SK-N-SH treated with all-trans-retinoic acid at 6 μM for 48 hours (cell line): ENCODE data around the gene RGS12.

Experiments used
- ATAC-seq: fragments of 200-7000 bp; cut with Tn5 transposase; 3 replicates; pipeline ENCODE4 v1.9.1; 2020; ENCODE audit warnings: mild to moderate bottlenecking, moderate library complexity
- ARNTL ChIP-seq: fragments of 450-650 bp; formaldehyde crosslinking; IDR thresholded peaks from 2 replicates; pipeline ENCODE4 v1.5.0; 2020; ENCODE audit warnings: low read depth, mild to moderate bottlenecking, moderate library complexity, borderline replicate concordance
- BACH2 ChIP-seq: fragments of 250-450 bp; sonication (Bioruptor Pico); IDR thresholded peaks from 2 replicates; pipeline ENCODE4 v1.9.0; 2021; ENCODE audit warnings: mild to moderate bottlenecking, borderline replicate concordance
- CREB5 ChIP-seq: fragments of 250-450 bp; sonication (Bioruptor Pico); IDR thresholded peaks from 2 replicates; pipeline ENCODE4 v1.5.1; 2020; ENCODE audit warnings: low read depth, mild to moderate bottlenecking, moderate library complexity
- CSRNP3 ChIP-seq: fragments of 250-450 bp; sonication (Bioruptor Pico); IDR thresholded peaks from 2 replicates; pipeline ENCODE4 v1.5.1; 2021; ENCODE audit warnings: mild to moderate bottlenecking, moderate library complexity
- ESRRG ChIP-seq: fragments of 250-450 bp; sonication (Bioruptor Pico); IDR thresholded peaks from 2 replicates; pipeline ENCODE4 v1.6.1; 2021; ENCODE audit warnings: mild to moderate bottlenecking
- GLIS3 ChIP-seq: fragments of 250-450 bp; sonication (Bioruptor Pico); IDR thresholded peaks from 2 replicates; pipeline ENCODE4 v1.5.0; 2020; ENCODE audit warnings: mild to moderate bottlenecking, moderate library complexity
- ISL1 ChIP-seq: fragments of 250-450 bp; sonication (Bioruptor Pico); IDR thresholded peaks from 2 replicates; pipeline ENCODE4 v2.1.2; 2022; ENCODE audit warnings: mild to moderate bottlenecking, moderate library complexity
- OSR1 ChIP-seq: fragments of 250-450 bp; sonication (Bioruptor Pico); IDR thresholded peaks from 2 replicates; pipeline ENCODE4 v1.8.0; 2022; ENCODE audit warnings: moderate library complexity, mild to moderate bottlenecking, inconsistent platforms
- PATZ1 ChIP-seq: fragments of 250-450 bp; sonication (Bioruptor Pico); IDR thresholded peaks from 2 replicates; pipeline ENCODE4 v1.8.0; 2020; ENCODE audit warnings: mild to moderate bottlenecking, moderate library complexity, borderline replicate concordance
- POU6F1 ChIP-seq: fragments of 250-450 bp; sonication (Bioruptor Pico); IDR thresholded peaks from 2 replicates; pipeline ENCODE4 v1.8.0; 2021; ENCODE audit warnings: low read depth, mild to moderate bottlenecking, moderate library complexity, borderline replicate concordance
- PPARA ChIP-seq: fragments of 250-450 bp; sonication (Bioruptor Pico); IDR thresholded peaks from 2 replicates; pipeline ENCODE4 v1.5.0; 2020; ENCODE audit warnings: mild to moderate bottlenecking, borderline replicate concordance
- RARB ChIP-seq: fragments of 250-450 bp; sonication (Bioruptor Pico); IDR thresholded peaks from 2 replicates; pipeline ENCODE4 v1.8.0; 2021; ENCODE audit warnings: mild to moderate bottlenecking, moderate library complexity
- SNAI2 ChIP-seq: fragments of 250-450 bp; sonication (Bioruptor Pico); IDR thresholded peaks from 2 replicates; pipeline ENCODE4 v1.5.0; 2020; ENCODE audit warnings: mild to moderate bottlenecking, moderate library complexity
- TCF4 ChIP-seq: fragments of 250-450 bp; sonication (Bioruptor Pico); IDR thresholded peaks from 2 replicates; pipeline ENCODE4 v1.8.0; 2021; ENCODE audit warnings: mild to moderate bottlenecking, moderate library complexity, borderline replicate concordance
- TOX ChIP-seq: fragments of 250-450 bp; sonication (Bioruptor Pico); IDR thresholded peaks from 2 replicates; pipeline ENCODE4 v1.8.0; 2021; ENCODE audit warnings: mild to moderate bottlenecking, moderate library complexity, borderline replicate concordance
- TSHZ2 ChIP-seq: fragments of 250-450 bp; sonication (Bioruptor Pico); IDR thresholded peaks from 2 replicates; pipeline ENCODE4 v1.5.0; 2020; ENCODE audit warnings: mild to moderate bottlenecking, moderate library complexity
- ZC3H10 ChIP-seq: fragments of 250-450 bp; sonication (Bioruptor Pico); IDR thresholded peaks from 2 replicates; pipeline ENCODE4 v1.5.1; 2021; ENCODE audit warnings: mild to moderate bottlenecking, moderate library complexity
- ZFP3 ChIP-seq: fragments of 250-450 bp; sonication (Bioruptor Pico); IDR thresholded peaks from 2 replicates; pipeline ENCODE4 v1.5.0; 2020; ENCODE audit warnings: mild to moderate bottlenecking, moderate library complexity
- ZFP30 ChIP-seq: fragments of 450-650 bp; formaldehyde crosslinking; IDR thresholded peaks from 2 replicates; pipeline ENCODE4 v1.5.0; 2022; ENCODE audit warnings: mild to moderate bottlenecking, moderate library complexity
- ZNF565 ChIP-seq: fragments of 450-650 bp; formaldehyde crosslinking; conservative IDR thresholded peaks from 2 replicates; pipeline ENCODE4 v1.5.0; 2020; ENCODE audit warnings: low read depth, mild to moderate bottlenecking, moderate library complexity
- ZNF8 ChIP-seq: fragments of 450-650 bp; formaldehyde crosslinking; IDR thresholded peaks from 2 replicates; pipeline ENCODE4 v1.5.0; 2020; ENCODE audit warnings: mild to moderate bottlenecking, moderate library complexity

Gene RGS12

GRCh38 chr4:3330707-3331106 is 37.9 kb downstream of the RGS12 start:
- no peak for ATAC-seq
- TF ChIP-seq TOX (no peak), OSR1 (no peak), PATZ1 (CRISPR knock-in tag) (no peak), ZFP3 (CRISPR knock-in tag) (no peak), ZC3H10 (no peak), ZNF565 (CRISPR knock-in tag) (no peak), ARNTL (CRISPR knock-in tag) (no peak), TSHZ2 (CRISPR knock-in tag) (no peak), BACH2 (CRISPR knock-in tag) (no peak), GLIS3 (CRISPR knock-in tag) (no peak), SNAI2 (CRISPR knock-in tag) (no peak), ZNF8 (no peak)

- TF ChIP-seq ESRRG (CRISPR knock-in tag) = no peak
- no peak for TF ChIP-seq TSHZ2 (CRISPR knock-in tag)
- TF ChIP-seq ZFP3 (CRISPR knock-in tag) = no peak
- no peak for TF ChIP-seq BACH2 (CRISPR knock-in tag)
- no peak for TF ChIP-seq CSRNP3 (CRISPR knock-in tag)
- no peak for TF ChIP-seq PPARA (CRISPR knock-in tag)
- TF ChIP-seq ARNTL (CRISPR knock-in tag) = no peak
- TF ChIP-seq ISL1 (CRISPR knock-in tag) = no peak
- no peak for TF ChIP-seq GLIS3 (CRISPR knock-in tag)
- no peak for ATAC-seq
Observed at GRCh38 chr4:3331511-3332394, 38.9 kb downstream of the RGS12 start.

- no peak for ATAC-seq
- TF ChIP-seq ZNF8 (no peak), BACH2 (CRISPR knock-in tag) (no peak), POU6F1 (CRISPR knock-in tag) (no peak), TCF4 (CRISPR knock-in tag) (no peak), RARB (no peak), SNAI2 (CRISPR knock-in tag) (no peak), ZNF565 (CRISPR knock-in tag) (no peak), PATZ1 (CRISPR knock-in tag) (no peak), OSR1 (no peak), ISL1 (CRISPR knock-in tag) (no peak), GLIS3 (CRISPR knock-in tag) (no peak), ARNTL (CRISPR knock-in tag) (no peak), ZFP30 (CRISPR knock-in tag) (no peak), CREB5 (CRISPR knock-in tag) (no peak)
Observed at GRCh38 chr4:3332498-3332897, 39.7 kb downstream of the RGS12 start.
